Medulla oblongata (tissue), 1 donor: Measurements from ENCODE around the gene PCDHB14.
A peak's percentile ranks its signal among the peaks of the same experiment; 100 is the strongest.
"Not testable (repeated sequence)": the region's sequence is repeated elsewhere in the genome, so short reads cannot be mapped to it uniquely, and the experiment has no call there.

ENCODE experiments used
- DNase-seq: peaks from one replicate; pipeline ENCODE4 v3.0.0-alpha.2; 2015; ENCODE audit errors: extremely low spot score

Gene PCDHB14

DNA sequence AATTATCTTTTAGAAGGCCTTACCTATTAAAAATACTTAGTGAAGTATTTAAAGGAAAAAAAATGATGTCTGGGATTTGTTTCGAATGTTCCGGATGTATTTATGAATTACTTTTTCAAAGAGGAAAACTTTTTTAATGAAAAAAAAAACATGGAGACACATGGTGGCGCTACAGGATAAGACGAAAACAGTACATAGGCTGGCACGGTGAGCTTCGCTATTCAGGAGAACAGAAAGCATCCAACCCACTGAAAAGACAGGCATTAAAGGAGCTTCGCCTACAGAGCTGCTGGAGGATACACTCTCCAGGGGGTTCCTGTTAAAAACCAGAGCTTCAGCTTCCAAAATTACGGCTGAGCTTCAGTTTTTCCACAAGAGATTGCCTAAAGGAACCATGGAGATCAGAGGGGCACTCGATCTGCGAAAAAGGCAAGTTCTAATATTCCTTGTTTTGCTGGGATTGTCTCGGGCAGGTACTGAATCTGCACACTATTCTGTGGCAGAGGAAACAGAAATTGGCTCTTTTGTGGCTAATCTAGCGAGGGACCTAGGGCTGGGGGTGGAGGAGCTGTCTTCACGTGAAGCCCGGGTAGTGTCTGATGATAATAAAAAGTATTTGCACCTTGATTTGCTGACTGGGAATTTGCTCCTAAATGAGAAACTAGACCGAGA is at the start of gene PCDHB14:
Gene PCDHB14, plus strand, starts transcription at position 232 of the 672 bp plus-strand sequence. Its CDS starts 163 bp downstream, at position 395.
- peak; percentile 9 for DNase-seq

- not testable (repeated sequence) for DNase-seq
These were observed 48.6 kb upstream of the PCDHB14 start for GRCh38 chr5:141174291-141175104.

DNA sequence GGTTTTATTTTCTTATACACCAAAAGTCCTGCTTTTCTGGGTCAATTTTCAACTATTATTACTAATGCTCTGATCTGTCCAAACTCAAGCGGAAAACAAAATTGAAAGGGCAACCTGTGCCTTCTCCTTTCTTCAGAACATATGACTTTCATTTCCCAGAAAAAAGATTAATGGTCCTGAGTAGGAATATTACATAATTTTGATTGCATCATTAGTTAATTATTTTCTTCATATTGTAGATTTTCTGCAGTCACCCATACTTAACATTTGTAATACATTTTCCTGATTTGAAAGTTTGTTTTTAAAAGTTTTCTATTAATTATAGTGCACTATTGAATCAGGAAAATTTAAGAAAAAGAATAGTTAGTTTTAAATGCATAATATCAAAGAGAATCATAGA is 47.2 kb upstream of the PCDHB14 start:
- DNase-seq = no peak

GRCh38 chr5:141177577-141178191 is 45.5 kb upstream of the PCDHB14 start, which contains the start of gene PCDHB8:
PCDHB8 (plus strand) TSS chr5:141177790; CDS start chr5:141178035, 245 bp downstream.
- DNase-seq = not testable (repeated sequence)

GRCh38 chr5:141179371-141179770 is 43.8 kb upstream of the PCDHB14 start:
- not testable (repeated sequence) for DNase-seq

DNA sequence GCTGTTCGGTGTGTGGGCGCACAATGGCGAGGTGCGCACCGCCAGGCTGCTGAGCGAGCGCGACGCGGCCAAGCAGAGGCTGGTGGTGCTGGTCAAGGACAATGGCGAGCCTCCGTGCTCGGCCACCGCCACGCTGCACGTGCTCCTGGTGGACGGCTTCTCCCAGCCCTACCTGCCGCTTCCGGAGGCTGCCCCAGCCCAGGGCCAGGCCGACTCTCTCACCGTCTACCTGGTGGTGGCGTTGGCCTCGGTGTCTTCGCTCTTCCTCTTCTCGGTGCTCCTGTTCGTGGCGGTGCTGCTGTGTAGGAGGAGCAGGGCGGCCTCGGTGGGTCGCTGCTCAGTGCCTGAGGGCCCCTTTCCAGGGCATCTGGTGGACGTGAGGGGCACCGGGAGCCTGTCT is 43.3 kb upstream of the PCDHB14 start:
- not testable (repeated sequence) for DNase-seq

DNA sequence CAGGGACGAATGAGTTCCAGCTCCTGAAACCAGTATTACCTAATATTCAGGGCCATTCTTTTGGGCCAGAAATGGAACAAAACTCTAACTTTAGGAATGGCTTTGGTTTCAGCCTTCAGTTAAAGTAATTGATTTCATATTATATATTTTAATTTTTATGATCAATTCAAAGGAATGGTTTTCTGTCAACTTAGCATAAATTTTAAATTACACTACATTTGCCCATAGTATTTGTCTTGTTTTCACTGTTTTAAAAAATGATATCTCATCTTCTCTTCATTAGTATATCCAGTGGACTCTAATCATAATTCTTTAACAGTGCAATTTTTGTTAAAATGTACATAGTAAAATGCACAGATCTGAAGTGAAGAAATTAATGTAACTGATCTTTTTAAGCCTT is 42.8 kb upstream of the PCDHB14 start:
- no peak for DNase-seq

DNA sequence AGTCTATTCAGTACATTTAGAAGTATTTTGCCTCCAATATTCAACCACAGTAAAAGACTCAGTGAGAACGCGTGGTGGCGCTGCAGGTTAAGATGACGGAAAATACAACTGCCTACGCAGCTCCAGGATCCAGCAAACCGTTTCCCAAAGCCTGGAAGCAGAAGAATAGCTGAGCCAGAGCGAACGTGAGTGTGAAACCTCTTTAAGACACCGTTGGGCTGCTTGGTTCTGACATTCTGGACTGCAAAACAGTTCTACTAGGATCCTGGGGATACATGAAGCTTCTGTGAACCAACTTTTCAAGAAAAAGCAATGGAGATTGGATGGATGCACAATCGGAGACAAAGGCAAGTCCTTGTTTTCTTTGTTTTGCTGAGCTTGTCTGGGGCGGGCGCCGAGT is 40.9 kb upstream of the PCDHB14 start, which contains the start of gene PCDHB16:
Gene PCDHB16, plus strand, starts transcription at position 140 of the 400 bp plus-strand sequence. Its CDS starts 173 bp downstream, at position 313.
- peak; percentile 54 for DNase-seq

- not testable (repeated sequence) for DNase-seq
These were observed 38.9 kb upstream of the PCDHB14 start for GRCh38 chr5:141184117-141184855.

DNA sequence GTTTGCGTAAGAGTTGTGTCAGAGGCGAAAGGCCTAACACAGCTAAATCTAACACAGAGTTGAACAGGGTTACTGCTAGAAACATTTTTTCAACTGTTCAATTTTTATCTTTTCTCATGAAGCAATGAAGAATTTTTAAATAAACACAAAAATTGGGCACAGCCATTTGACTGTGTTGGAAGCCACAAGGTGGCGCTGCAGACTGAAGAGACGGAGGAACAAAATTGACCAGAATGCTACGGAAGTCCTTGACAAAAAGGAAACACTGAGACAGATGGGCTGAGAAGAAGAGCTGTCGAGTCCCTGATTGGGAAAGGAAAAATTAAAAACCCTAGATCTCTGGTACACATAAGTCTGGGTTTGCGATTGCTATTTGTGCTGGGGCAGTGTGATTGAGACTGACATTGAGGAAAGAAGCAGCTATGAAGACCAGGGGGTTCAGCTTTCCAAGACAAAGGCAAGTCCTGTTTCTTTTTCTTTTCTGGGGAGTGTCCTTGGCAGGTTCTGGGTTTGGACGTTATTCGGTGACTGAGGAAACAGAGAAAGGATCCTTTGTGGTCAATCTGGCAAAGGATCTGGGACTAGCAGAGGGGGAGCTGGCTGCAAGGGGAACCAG is 36.1 kb upstream of the PCDHB14 start, which contains the start of gene PCDHB9:
Gene PCDHB9, plus strand, starts transcription at position 265 of the 616 bp plus-strand sequence. Its CDS starts 158 bp downstream, at position 423.
- DNase-seq = peak; percentile 18

DNA sequence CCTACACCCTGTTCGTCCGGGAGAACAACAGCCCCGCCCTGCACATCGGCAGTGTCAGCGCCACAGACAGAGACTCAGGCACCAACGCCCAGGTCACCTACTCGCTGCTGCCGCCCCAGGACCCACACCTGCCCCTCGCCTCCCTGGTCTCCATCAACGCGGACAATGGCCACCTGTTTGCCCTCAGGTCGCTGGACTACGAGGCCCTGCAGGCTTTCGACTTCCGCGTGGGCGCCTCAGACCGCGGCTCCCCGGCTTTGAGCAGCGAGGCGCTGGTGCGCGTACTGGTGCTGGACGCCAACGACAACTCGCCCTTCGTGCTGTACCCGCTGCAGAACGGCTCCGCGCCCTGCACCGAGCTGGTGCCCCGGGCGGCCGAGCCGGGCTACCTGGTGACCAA is 34.5 kb upstream of the PCDHB14 start:
- not testable (repeated sequence) for DNase-seq

DNA sequence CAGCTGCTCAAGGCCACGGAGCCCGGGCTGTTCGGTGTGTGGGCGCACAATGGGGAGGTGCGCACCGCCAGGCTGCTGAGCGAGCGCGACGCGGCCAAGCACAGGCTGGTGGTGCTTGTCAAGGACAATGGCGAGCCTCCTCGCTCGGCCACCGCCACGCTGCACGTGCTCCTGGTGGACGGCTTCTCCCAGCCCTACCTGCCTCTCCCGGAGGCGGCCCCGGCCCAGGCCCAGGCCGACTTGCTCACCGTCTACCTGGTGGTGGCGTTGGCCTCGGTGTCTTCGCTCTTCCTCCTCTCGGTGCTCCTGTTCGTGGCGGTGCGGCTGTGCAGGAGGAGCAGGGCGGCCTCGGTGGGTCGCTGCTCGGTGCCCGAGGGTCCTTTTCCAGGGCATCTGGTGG is 34.0 kb upstream of the PCDHB14 start:
- DNase-seq = not testable (repeated sequence)

DNA sequence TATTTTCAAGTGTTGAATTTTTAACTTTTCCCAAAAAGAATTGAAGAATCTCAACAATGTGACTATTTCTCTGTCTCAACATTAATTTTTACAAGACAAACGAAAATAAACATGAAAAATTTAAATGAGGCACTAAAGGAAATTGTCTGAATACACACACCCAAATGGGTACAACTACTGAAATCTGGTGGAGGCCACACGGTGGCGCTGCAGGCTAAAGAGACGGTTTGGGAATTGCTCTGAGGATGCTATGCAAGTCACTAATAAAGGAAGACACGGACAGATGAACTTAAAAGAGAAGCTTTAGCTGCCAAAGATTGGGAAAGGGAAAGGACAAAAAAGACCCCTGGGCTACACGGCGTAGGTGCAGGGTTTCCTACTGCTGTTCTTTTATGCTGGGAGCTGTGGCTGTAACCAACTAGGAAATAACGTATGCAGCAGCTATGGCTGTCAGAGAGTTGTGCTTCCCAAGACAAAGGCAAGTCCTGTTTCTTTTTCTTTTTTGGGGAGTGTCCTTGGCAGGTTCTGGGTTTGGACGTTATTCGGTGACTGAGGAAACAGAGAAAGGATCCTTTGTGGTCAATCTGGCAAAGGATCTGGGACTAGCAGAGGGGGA is 30.9 kb upstream of the PCDHB14 start, which contains the start of gene PCDHB10:
Gene PCDHB10, plus strand, starts transcription at position 244 of the 616 bp plus-strand sequence. Its CDS starts 200 bp downstream, at position 444.
- peak; percentile 40 for DNase-seq

DNA sequence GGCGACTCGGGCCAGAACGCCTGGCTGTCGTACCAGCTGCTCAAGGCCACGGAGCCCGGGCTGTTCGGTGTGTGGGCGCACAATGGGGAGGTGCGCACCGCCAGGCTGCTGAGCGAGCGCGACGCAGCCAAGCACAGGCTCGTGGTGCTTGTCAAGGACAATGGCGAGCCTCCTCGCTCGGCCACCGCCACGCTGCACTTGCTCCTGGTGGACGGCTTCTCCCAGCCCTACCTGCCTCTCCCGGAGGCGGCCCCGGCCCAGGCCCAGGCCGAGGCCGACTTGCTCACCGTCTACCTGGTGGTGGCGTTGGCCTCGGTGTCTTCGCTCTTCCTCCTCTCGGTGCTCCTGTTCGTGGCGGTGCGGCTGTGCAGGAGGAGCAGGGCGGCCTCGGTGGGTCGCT is 28.8 kb upstream of the PCDHB14 start:
- not testable (repeated sequence) for DNase-seq

GRCh38 chr5:141196363-141196762 is 26.8 kb upstream of the PCDHB14 start:
- DNase-seq = no peak

- no peak for DNase-seq
These were observed 23.5 kb upstream of the PCDHB14 start, which contains the start of gene PCDHB11 for GRCh38 chr5:141199359-141200235. PCDHB11 (plus strand) TSS chr5:141199627; CDS start chr5:141199775, 148 bp downstream.

- DNase-seq = not testable (repeated sequence)
These were observed 22.0 kb upstream of the PCDHB14 start for GRCh38 chr5:141201126-141201525.

DNA sequence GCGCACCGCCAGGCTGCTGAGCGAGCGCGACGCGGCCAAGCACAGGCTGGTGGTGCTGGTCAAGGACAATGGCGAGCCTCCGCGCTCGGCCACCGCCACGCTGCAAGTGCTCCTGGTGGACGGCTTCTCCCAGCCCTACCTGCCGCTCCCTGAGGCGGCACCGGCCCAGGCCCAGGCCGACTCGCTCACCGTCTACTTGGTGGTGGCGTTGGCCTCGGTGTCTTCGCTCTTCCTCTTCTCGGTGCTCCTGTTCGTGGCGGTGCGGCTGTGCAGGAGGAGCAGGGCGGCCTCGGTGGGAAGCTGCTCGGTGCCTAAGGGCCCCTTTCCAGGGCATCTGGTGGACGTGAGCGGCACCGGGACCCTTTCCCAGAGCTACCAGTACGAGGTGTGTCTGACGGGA is 21.5 kb upstream of the PCDHB14 start:
- DNase-seq = not testable (repeated sequence)

- DNase-seq = peak; percentile 14
These were observed 14.7 kb upstream of the PCDHB14 start, which contains the start of gene PCDHB12 for GRCh38 chr5:141208478-141208877. PCDHB12 (plus strand) TSS chr5:141208719; CDS start chr5:141208908, 189 bp downstream.
